ENCODE data around the gene PRKG1.
"Not testable (repeated sequence)": the region's sequence is repeated elsewhere in the genome, so short reads cannot be mapped to it uniquely, and the experiment has no call there.

PRKG1 gene

GRCh38 chr10:51567271-51567670 is 493.0 kb downstream of the PRKG1 start:
- Histone ChIP-seq H3K79me2 (ENCODE audit: low read length) (no peaks in the 10 kb centered on the region), H3K27me3 (ENCODE audit: low read depth, low read length) (no peaks in the 10 kb centered on the region), H3K27ac (ENCODE audit: low read length) (no peak overlapping the region), H3K9me3 (ENCODE audit: insufficient read depth, low read length) (no peaks in the 10 kb centered on the region), H3K36me3 (replicated peaks; ENCODE audit: low read depth, low read length) (no peaks in the 10 kb centered on the region), H3K4me3 (ENCODE audit: low read length) (no peak overlapping the region), H3K9ac (ENCODE audit: low read length) (no peak overlapping the region), H3K4me1 (ENCODE audit: low read length) (no peaks in the 10 kb centered on the region), H3K4me2 (ENCODE audit: low read length) (no peak overlapping the region), H4K20me1 (ENCODE audit: insufficient read depth, low read length) (no peaks in the 10 kb centered on the region), H2AFZ (ENCODE audit: low read depth, low read length) (no peak overlapping the region)
- TF ChIP-seq EZH2phosphoT487 (IDR thresholded peaks at IDR 0.05; ENCODE audit: low read depth) = no peak
- TF ChIP-seq, protein P1, sequence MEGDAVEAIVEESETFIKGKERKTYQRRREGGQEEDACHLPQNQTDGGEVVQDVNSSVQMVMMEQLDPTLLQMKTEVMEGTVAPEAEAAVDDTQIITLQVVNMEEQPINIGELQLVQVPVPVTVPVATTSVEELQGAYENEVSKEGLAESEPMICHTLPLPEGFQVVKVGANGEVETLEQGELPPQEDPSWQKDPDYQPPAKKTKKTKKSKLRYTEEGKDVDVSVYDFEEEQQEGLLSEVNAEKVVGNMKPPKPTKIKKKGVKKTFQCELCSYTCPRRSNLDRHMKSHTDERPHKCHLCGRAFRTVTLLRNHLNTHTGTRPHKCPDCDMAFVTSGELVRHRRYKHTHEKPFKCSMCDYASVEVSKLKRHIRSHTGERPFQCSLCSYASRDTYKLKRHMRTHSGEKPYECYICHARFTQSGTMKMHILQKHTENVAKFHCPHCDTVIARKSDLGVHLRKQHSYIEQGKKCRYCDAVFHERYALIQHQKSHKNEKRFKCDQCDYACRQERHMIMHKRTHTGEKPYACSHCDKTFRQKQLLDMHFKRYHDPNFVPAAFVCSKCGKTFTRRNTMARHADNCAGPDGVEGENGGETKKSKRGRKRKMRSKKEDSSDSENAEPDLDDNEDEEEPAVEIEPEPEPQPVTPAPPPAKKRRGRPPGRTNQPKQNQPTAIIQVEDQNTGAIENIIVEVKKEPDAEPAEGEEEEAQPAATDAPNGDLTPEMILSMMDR (IDR thresholded peaks at IDR 0.05; ENCODE audit: low read depth, low read length) = no peak

- Histone ChIP-seq H3K9me3 (ENCODE audit: insufficient read depth, low read length) (no peaks in the 10 kb centered on the region), H3K27me3 (ENCODE audit: low read depth, low read length) (no peaks in the 10 kb centered on the region), H3K4me2 (ENCODE audit: low read length) (no peak overlapping the region), H3K4me3 (ENCODE audit: low read length) (no peak overlapping the region), H3K79me2 (ENCODE audit: low read length) (no peaks in the 10 kb centered on the region), H2AFZ (ENCODE audit: low read depth, low read length) (no peak overlapping the region), H3K27ac (ENCODE audit: low read length) (no peak overlapping the region), H4K20me1 (ENCODE audit: insufficient read depth, low read length) (no peaks in the 10 kb centered on the region), H3K9ac (ENCODE audit: low read length) (no peak overlapping the region), H3K36me3 (replicated peaks; ENCODE audit: low read depth, low read length) (no peaks in the 10 kb centered on the region), H3K4me1 (ENCODE audit: low read length) (no peaks in the 10 kb centered on the region)
- no peak for TF ChIP-seq EZH2phosphoT487 (IDR thresholded peaks at IDR 0.05; ENCODE audit: low read depth)
- TF ChIP-seq, protein P1 (IDR thresholded peaks at IDR 0.05; ENCODE audit: low read depth, low read length) = no peak
These were observed 495.2 kb downstream of the PRKG1 start for GRCh38 chr10:51569467-51569866.

DNA sequence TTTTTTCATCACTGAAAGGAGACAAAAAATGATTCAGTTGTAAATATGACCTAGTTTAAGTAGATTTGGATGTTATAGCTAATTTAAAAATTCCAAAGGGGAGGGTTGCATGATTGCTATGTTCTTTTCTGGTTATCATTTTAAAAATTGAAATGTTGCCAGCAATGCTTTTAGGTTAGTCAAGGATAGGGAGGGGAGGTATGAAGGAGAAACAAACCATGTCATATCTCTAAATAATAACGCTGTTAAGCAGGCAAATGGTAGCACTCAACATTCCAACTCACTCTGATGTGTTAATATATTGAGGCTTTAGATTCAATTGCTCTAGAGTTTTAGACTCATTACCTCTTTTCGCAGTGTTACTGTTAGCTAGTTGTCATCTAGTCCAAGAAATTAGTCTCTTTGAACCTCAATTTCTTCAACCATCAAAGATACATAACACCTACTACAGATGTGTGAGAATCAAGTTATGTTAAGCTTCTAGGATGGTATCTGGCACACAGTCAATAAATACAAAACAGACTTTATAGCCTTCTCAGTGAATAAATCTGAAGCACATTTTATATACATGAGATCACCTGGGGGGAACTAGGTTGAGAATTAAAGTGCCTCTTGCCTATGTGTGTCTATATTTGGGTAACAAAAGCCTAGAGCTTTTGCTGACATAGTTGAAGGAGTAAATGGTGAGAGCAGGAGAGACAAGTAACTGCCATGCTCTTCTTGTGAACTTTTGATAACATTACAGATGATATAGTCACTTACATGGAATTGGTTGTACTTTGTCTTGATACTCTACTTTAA is 500.2 kb downstream of the PRKG1 start:
- Histone ChIP-seq H3K27me3 (ENCODE audit: low read depth, low read length) (no peaks in the 10 kb centered on the region), H3K4me2 (ENCODE audit: low read length) (no peak overlapping the region), H3K9me3 (ENCODE audit: insufficient read depth, low read length) (no peaks in the 10 kb centered on the region), H2AFZ (ENCODE audit: low read depth, low read length) (no peak overlapping the region), H3K4me3 (ENCODE audit: low read length) (no peak overlapping the region), H3K4me1 (ENCODE audit: low read length) (no peaks in the 10 kb centered on the region), H3K79me2 (ENCODE audit: low read length) (no peaks in the 10 kb centered on the region), H3K36me3 (replicated peaks; ENCODE audit: low read depth, low read length) (no peaks in the 10 kb centered on the region), H3K9ac (ENCODE audit: low read length) (no peak overlapping the region), H3K27ac (ENCODE audit: low read length) (no peak overlapping the region), H4K20me1 (ENCODE audit: insufficient read depth, low read length) (no peaks in the 10 kb centered on the region)
- TF ChIP-seq, protein P1 (IDR thresholded peaks at IDR 0.05; ENCODE audit: low read depth, low read length) = no peak
- TF ChIP-seq EZH2phosphoT487 (IDR thresholded peaks at IDR 0.05; ENCODE audit: low read depth) = no peak

GRCh38 chr10:51581196-51581595 is 506.9 kb downstream of the PRKG1 start:
- H3K4me1 ChIP-seq (ENCODE audit: low read length); H3K4me2 ChIP-seq (ENCODE audit: low read length); H3K79me2 ChIP-seq (ENCODE audit: low read length); H4K20me1 ChIP-seq (ENCODE audit: insufficient read depth, low read length); H3K27ac ChIP-seq (ENCODE audit: low read length); H3K9me3 ChIP-seq (ENCODE audit: insufficient read depth, low read length); H2AFZ ChIP-seq (ENCODE audit: low read depth, low read length); H3K9ac ChIP-seq (ENCODE audit: low read length); H3K36me3 ChIP-seq (replicated peaks; ENCODE audit: low read depth, low read length); H3K4me3 ChIP-seq (ENCODE audit: low read length); H3K27me3 ChIP-seq (ENCODE audit: low read depth, low read length): not testable (repeated sequence)

All from OCI-LY3 (cell line).